SKM-1 treated with dmso at 0.1 percent for 144 hours (cell line): ENCODE results near the gene LUC7L.
A peak's percentile ranks its signal among the peaks of the same experiment; 100 is the strongest.
"Not testable (repeated sequence)": the region's sequence is repeated elsewhere in the genome, so short reads cannot be mapped to it uniquely, and the experiment has no call there.

Experiments used
- DNase-seq: peaks from one replicate; lab custom pipeline; 2025; ENCODE audit not compliant: unreplicated experiment; lab: John Stamatoyannopoulos, UW

Gene LUC7L

DNA sequence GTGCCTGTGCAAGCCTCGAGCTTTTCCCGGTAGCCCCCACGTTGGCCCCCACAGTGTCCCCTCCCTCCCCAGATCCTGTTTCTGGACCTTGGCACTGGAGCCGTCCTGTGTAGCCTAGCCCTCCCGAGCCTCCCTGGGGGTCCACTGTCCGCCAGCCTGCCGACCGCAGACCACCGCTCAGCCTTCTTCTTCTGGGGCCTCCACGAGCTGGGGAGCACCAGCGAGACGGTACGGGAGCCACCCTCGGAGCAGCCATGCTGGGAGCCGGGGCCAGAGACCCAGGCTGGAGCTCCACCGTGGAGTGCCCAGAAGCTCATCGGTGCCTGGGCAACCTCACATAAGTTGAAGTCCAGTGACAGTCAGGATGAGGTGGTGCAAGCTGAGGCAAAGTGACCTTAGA, 34.7 kb upstream of the LUC7L start:
- DNase-seq: no peak

GRCh38 chr16:263182-263774, 34.0 kb upstream of the LUC7L start:
- DNase-seq: no peak

DNA sequence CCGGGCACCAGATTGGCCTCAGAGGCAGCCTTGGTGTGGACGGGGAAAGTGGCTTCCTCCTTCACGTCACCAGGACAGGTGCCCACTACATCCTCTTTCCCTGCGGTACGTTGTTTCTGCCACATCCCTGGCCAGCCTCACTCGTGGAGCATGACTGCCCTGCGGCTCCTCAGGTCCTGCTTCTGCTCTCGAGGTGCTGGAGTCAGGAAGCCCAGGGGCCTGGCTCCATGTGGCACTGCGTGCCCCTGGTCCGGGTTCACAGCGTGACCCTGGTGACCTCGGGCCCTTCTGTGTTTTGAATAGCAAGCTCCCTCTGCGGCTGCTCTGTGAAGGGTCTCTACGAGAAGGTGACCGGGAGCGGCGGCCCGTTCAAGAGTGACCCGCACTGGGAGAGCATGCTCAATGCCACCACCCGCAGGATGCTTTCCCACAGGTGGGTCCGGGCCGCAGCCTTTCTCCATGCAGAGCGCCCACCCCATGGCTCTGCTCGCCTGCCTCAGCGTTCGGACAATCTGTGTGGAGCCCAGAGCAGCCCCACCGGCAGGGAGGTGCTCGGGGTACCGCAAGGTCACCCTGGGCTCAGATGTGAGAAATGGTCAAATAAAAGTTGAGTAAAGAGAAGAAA, 33.0 kb upstream of the LUC7L start:
- DNase-seq: no peak

DNA sequence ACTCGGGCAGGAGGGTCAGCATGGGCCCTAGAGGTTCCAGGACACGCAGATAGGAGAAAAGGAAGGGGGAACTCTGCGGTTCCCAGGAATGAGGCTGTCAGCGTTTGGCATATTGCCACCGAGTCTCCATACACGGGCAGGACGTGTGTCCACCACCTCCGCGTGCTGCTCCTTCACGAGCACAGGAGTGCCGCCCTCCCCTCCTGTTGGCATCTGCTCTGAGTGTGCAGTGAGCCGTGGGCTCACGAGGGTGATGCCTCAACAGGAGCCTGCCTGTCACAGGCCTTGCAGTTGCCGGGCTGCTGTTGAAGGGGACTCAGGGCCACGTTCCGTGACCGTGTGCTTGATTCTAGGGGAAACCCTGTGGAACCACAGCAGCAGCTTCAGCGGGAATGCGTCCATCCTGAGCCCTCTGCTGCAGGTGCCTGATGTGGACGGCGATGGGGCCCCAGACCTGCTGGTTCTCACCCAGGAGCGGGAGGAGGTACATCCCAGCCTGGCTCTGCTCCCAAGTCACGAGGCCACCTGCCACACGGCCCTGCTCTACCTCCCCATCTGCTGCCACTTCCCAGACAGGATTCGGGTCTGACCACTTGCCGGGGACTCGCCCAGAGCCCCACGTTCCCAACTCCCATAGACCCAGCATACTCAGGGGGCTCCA, 31.9 kb upstream of the LUC7L start:
- DNase-seq: no peak

DNA sequence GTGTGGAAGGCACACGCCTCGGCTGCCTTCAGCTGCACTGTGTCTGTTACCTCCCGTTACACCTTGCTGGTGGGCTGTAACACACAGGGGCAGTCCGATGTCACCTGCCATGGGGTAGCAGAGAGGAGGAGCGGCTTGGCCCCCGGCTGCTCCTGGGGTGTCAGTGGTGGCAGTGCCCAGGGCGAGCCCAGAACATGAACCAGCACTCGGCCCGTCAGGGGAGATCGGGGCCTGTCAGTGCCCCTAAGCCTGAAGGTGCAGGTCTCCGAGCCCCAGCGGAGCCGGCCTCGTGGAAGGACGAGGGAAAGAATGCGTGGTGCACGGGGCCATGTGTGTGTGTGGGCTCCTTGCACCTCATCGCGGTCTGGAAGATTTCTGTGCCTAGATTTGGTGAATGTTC, 31.1 kb upstream of the LUC7L start:
- DNase-seq: no peak

DNA sequence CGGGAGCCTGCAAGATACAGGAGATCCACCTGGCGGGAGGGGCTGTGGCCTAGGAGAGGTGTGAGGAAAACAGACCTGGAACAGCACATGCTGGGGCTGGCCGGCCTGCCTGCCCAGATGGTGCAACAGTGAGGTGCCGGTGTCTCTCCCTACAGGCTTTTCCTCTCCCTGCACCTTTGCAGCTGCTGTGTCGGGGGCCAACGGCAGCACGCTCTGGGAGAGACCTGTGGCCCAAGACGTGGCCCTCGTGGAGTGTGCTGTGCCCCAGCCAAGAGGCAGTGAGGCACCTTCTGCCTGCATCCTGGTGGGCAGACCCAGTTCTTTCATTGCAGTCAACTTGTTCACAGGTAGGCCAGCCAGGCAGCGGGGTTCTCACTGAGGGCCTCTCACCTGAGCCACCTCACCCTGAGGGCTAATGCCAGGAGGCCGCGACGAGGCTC, 30.6 kb upstream of the LUC7L start:
- DNase-seq: no peak

GRCh38 chr16:259226-259625, 30.0 kb upstream of the LUC7L start:
- no peak for DNase-seq

GRCh38 chr16:258091-258490, 28.8 kb upstream of the LUC7L start:
- not testable (repeated sequence) for DNase-seq

DNA sequence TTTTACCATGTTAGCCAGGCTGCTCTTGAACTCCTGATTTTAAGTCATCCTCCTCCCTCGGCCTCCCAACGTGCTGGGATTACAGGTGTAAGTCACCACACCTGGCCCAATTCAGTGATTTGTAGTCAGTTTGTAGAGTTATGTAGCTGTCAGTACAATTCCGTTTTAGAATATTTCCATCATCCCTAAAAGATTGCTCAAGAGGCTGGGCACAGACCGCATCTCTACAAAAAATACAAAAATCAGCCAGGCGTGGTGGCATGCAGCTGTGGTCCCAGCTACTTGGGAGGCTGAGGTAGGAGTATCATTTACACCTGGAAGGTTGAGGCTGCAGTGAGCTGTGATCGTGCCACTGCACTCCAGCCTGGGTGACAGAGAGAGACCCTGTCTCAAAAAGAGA, 25.9 kb upstream of the LUC7L start:
- no peak for DNase-seq

- no peak for DNase-seq
Observed at GRCh38 chr16:254461-254860, 25.2 kb upstream of the LUC7L start.

DNA sequence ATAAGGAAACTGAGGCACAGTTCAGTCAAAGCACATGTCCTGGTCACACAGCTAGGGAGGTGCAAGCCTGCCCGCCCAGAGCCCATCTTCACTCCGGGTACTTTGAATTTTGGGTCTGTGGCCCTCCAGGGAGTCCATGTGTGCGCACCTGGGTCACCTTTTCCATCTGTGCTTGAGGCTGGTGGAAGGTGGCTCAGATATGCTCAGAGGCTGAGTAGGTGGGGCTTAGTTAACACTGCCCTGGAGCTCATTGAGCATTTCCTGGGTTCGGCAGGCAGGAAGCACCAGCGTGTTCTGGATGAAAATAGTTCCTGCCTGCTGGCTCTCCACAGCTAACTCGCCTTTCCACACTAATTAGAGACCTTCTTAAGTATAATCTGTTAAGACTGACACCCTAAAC, 24.6 kb upstream of the LUC7L start:
- no peak for DNase-seq

GRCh38 chr16:252366-253337, 23.4 kb upstream of the LUC7L start:
- DNase-seq: no peak

DNA sequence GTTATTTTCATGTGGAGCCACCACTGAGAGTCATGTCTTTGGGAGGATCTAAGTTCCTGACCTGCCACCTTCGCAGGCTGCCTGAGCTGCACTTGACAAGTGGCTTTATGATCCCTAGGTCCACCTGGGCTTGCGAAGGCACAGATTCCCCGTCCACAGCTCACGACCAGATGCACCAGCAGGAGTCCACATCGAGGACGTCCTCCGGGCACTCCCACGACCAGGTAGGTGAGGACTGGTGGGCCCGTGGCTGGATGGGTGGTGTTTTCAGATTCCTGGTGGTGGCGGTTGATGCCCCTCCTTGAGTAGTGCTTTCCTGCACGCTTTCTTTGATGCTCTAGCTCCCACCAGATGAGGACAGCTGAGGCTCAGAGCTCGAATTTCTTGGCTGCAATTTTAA, 20.2 kb upstream of the LUC7L start:
- no peak for DNase-seq

GRCh38 chr16:247027-247426, 17.8 kb upstream of the LUC7L start:
- DNase-seq: no peak

- DNase-seq: no peak
Observed at GRCh38 chr16:245105-245504, 15.9 kb upstream of the LUC7L start.

- DNase-seq: no peak
Observed at GRCh38 chr16:243348-243747, 14.1 kb upstream of the LUC7L start.

DNA sequence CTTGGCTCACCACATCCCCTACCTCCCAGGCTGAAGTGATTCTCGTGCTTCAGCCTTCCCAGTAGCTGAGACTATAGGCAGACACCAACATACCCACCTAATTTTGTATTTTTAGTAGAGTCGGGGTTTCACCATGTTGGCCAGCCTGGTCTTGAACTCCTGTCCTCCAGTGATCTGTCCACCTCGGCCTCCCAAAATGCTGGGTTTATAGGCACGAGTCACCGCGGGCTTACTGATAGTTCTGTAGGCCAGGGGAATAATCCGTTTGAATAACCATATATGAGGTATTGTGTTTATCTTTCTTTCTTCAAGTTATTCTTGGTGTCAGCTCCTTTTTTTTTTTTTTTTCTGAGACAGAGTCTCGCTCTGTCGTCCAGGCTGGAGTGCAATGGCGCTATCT, 13.0 kb upstream of the LUC7L start:
- DNase-seq: no peak

GRCh38 chr16:240559-240958, 11.3 kb upstream of the LUC7L start:
- no peak for DNase-seq

GRCh38 chr16:239948-240277, 10.7 kb upstream of the LUC7L start:
- no peak for DNase-seq

DNA sequence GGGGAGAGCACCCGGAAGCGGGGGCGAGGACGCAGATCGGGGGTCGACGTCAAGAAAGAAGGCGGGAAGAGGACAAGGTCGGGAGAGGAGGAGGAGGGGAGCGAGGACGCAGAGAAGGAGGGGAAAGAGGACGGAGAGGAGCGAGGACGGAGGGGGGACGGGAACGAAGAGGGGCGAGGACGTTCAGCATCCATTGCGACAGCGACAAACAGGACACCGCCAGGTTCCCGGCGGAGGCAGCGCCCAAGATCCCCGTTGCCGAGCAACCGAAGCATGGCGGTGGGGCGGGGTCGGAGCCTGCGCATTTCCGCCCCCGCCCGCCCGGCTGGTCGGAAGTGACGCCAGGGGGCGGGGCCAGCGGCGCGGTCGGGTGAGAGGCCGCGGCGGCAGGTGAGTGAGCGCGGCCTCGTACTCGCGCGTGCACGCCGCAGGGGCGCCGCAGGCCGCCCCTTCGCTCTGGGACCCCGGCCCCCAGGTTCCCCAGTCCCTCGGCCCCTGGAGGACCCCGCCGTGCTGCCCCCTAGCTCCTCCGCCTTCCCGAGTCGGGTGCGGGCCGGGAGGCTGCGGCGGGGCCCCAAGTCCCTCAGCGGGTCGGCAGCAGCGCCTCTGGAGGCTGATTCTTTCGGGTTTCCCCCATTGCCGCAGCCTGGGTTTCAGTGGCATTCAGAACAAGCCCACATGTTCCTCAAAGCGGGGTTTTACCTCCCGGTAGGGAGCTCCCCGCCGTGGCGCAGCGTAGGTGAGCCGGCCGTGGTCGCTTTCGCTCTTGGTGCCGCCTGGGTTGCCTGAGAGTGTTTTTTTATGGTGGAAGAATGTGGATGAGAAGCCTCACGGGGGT, 5.4 kb upstream of the LUC7L start, which contains the start of gene FAM234A:
Gene FAM234A, plus strand, starts transcription at position 354 of the 838 bp plus-strand sequence. CDS start 19,593 bp downstream, outside the sequence.
- peak; percentile 88 for DNase-seq

GRCh38 chr16:230949-231348, 1.7 kb upstream of the LUC7L start:
- no peak for DNase-seq
